GM19468 (cell line): Measurements from ENCODE around the gene CUBN.
"Not testable (repeated sequence)": the region's sequence is repeated elsewhere in the genome, so short reads cannot be mapped to it uniquely, and the experiment has no call there.

Experiments used
- ATAC-seq: cut with Tn5 transposase; IDR thresholded peaks from one replicate; pipeline ENCODE4 v1.9.1; 2021; ENCODE audit warnings: mild to moderate bottlenecking, moderate library complexity, moderate number of reproducible peaks; ENCODE audit not compliant: unreplicated experiment; ENCODE audit errors: extremely low read depth

The CUBN gene

DNA sequence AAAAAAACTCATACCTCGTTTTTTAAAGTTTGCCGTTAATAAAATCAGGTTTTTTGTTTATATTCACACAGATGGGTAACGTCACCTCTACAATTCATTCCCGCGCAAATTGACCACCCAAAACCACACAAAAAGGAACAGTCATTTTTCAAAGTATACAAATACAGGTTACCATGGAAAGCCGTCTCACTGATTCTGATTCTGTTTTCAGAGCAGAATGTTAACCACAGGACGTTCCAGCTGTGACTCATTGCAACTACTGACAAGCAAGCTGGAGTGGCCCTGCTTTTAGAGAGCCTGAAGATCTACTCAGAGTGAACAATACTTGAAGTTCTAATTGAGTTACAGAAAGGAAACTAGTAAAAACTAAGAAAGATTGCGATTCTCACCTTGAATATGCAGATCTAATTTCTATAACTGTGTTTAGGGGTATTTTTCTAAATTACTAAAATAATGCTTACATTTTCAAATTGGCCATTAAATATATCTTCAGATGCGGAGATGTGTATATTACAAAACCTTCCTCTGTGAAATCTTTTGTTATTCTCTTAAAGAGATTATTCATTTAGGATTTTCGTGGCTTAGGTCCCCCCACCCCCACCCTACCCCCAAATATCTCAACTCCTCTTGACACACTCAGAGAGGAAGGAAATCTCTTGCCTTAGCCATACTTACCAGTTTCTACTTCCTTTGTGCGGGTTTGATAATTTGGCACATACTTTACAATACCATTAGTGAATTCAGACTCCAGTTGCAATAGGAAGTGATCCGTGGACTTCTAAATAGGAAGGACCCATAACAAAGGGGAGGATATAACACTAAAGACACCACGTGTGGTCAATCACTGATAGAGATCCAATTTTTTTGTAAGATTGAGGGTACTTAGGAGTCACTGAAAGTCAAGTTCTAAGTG, 106.0 kb downstream of the CUBN start:
- peak; percentile 92 for ATAC-seq

DNA sequence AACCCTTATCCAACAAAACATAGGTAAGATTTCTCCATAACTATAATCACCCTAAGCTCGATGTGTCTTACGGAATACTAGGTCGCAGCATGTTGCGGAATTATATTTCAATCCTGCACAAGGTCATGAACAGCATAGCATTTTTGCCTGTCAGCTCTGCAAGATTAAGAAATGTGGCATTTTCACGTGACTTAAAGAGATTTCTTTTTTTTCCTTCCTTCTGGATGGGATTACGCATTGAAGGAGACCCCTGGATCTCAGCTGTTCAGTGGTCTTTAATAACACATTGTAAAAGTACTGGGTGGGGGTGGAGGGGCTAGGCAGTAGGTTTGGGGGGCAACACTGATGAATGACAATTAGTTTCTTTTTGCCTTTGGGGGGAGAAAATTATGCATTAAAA, 106.7 kb downstream of the CUBN start:
- no peak for ATAC-seq

DNA sequence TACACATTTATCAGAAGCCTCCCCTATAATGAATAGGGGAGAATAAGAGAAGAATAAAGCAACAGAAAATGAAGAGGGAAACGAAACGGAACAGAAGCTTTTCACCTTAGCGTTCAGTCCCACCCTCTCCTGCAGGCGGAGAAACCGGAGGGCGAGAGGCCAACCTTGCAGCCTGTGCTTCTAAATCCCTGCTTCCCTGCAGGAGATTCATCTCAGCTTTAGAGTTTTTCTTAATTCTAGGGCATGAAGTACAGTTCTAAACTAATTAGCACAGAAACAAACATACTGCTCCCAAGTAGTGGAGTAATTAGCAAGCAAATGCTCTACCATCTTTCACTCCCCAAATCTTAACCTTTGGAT, 107.2 kb downstream of the CUBN start:
- ATAC-seq, result no peak

DNA sequence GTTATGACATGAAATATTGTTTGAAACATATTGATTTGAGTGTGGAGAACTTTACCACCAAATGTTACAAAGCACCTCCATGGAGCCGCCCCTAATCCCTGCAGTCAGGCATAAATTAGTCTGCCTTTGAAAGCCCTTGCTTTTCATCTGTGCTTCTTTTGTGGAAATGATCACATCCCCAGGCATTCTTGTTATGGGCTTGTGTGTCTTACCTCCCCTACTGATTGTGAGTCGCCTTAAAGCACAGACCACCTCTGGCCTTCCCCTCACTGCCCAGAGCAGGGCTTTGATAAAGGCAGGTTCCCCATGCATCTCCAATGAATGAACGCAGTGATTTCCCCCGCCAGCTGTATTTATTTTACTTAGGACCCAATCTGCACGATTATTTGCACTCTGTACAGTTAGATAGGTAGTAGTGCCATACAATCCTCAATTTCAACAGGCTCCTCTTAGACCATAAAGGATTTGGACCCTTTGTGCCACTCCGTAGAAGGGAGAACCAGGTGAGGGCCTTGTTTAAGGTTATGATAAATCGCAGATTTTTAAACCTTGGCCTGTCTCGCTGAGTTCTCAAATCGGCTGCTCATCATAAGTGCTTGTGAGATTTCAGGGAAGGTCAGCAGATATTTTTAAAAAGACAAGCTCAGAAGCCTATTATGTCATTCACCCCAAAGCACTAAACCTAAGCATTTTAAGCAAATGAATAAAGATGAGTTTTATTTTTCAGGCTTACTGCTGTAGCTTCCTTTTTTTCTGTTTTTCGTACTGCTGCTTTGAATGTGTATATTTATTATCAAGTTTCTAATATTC, 107.8 kb downstream of the CUBN start:
- no peak for ATAC-seq

DNA sequence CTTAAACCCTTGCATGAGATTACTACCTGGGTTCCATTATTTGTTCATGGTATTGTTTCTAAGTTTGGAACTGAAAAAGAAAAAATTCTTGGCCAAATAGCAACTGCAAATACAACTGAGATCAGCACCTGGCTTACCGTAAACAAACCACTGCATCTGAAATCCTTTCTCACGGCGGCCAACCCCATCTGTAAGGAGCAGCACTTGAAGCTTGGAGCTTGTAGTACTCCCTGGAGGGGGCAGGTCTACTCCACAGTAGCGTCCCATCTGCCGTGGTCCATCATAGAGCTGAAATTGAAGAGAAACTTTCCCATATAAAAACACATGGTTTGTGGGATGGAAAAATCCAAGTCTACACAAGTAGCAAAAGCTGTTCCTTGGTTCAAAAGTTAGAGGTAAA, 109.9 kb downstream of the CUBN start:
- ATAC-seq, result no peak

DNA sequence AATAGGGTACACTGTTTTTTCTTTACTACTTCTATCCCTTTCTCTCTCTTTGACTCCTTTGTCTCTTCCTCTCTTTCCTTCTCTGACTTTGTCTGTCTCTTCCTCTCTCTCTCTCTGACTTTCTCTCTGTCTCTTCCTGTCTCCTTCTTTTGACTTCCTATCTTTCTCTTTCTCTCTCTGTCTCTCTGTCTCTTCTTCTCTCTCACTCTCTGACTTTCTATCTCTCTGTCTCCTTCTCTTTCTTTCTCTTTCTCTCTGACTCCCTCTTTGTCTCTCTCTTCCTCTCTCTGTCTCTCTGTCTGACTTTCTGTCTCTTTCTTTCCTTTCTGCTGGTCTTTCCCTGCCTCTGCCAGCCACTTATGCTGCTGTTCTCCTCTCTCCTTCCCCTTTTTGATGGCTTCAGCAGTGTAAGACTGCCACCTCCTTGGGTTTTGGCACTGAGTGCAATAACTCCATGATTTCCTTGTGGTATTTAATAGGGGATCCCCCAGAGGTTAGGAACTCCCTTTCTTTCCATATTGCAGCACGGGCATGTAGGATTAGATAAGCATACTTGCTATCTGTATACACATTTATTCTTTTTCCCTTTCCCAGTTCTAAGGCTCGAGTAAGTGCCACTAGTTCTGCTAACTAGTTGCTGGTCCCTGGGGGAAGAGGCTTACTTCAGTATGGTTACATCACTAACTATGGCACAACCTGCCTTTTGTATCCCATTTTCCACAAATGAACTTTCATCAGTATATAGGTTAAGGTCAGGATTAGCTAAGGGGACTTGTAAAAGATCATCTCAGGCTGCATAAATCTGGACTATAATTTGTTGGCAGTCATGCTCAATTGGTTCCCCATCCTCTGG, 116.3 kb downstream of the CUBN start:
- not testable (repeated sequence) for ATAC-seq

DNA sequence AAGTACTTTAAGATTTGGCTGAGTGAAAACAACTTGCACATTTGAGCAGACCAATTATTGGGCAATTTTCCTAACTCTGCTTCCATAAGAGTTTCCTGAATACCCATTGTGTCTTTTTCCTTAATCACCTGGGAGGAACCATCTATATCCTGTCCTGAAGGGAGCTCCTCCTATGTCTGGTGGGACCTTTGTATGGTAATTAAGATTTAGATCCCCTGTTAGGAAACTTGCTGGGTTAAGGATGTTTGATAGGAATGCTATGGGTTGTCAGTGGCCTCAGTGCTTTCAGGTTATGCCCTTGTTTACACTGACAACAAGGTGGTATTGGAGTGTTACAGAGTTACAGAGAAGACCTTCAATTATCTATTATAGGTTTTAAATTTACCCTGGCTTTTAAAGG, 116.9 kb downstream of the CUBN start:
- ATAC-seq, result not testable (repeated sequence)

DNA sequence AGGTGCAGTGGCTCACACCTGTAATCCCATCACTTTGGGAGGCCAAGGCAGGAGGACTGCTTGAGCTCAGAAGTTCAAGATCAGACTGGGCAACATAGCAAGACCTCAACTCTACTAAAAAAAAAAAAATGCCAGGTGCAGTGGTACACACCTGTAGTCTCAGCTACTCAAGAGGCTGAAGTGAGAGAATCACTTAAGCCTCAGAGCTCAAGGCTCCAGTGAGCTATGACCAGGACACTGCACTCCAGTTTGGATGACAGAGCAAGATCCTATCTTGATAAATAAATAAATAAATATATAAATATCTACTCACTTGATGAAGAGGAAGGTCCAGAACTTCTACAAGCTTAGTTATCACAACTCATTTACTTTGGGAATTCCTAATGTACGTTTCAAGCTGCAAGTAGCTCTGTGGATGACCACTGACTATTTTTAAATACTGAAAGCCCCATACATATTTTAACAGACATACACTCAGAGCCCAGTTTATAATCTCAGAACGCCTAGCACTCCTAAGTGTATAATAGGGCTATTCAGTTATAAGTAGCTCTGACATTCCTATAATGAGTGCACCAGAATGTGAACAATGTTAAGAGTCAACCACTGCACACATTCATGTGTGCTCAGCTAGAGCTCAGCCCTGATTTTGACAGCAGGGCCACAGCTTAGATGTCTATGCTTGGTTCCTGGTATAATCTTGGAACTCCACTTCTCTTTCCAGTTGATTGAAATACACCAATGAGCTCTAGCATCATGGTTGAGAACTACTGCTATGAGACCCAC, 119.1 kb downstream of the CUBN start:
- ATAC-seq, result no peak

DNA sequence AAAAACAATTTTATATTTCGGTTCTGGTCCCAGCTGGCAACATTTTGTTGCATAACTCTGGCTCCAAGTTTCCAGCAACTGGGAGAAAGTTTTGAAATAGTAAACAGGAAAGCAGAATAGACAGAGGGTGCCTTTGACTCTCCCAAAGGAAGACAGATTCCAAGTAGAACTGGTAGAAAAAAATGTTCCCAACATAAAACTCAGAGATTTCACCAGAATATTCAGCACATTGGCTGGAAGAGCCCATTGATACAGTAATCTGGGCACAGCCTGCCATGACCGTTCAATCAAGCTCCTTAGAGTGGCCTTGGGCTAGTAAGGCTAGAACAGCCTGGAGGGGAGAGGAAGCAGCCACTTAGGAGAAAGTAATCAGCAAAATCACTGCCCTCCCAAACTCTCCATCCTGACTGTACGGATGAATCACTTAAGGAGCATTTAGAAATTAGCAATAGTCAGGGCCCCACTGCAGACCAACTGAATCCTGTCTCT, 120.4 kb downstream of the CUBN start:
- ATAC-seq, result no peak

DNA sequence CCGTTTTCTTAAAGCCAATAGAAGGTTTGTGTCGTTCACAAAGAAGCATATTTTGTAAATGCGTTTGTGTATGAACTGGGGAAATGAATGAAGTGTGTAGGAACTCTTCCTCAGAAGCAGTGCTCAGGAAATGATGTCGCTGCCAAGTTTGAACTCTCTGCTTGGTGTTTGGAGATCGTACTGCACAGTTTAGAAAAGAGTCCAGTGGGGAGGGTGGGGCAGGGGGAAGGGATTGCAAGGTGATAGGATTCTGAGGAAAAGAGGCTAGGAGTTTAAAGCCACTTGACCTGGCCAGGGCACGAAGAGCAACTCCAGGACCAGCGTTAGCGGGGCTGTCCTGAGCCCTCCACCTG, 122.2 kb downstream of the CUBN start:
- ATAC-seq, result no peak

DNA sequence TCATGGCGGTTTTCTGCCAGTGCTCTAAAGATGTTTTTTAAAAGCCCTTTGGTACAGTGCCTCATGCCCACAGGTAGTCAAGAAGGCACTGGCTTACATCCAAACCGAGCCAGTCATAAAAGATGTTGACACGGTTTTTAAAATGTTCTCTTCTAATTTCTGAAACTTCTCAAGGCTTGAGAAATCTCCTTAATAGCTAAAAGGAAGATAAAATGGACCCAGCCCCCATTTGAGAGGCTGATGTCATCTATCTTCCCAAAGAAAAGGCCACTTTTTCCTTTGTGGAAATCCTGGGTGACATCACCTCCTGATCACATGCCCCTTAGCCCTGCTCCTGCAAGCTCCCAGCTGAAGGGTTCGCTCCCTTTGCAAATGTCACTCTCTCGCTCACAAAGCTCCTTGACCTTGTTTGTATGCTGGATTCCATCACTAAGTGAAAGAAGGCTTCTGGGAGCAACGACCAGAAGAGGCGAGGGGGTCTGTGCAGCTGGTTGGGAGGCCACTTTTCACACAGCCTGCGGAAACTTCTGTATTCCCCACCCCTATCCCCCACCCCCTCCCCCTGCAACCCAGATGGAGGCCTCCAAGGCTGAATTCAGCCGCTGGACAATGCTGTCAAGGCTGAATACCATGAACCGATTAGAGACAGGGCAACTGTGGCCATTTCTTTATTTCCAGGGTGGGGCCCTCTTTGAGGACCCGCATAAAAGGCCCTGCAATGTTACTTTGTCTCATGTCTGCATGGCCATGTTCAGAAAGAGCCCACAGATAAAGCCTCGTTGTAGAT, 122.8 kb downstream of the CUBN start:
- ATAC-seq, result no peak

DNA sequence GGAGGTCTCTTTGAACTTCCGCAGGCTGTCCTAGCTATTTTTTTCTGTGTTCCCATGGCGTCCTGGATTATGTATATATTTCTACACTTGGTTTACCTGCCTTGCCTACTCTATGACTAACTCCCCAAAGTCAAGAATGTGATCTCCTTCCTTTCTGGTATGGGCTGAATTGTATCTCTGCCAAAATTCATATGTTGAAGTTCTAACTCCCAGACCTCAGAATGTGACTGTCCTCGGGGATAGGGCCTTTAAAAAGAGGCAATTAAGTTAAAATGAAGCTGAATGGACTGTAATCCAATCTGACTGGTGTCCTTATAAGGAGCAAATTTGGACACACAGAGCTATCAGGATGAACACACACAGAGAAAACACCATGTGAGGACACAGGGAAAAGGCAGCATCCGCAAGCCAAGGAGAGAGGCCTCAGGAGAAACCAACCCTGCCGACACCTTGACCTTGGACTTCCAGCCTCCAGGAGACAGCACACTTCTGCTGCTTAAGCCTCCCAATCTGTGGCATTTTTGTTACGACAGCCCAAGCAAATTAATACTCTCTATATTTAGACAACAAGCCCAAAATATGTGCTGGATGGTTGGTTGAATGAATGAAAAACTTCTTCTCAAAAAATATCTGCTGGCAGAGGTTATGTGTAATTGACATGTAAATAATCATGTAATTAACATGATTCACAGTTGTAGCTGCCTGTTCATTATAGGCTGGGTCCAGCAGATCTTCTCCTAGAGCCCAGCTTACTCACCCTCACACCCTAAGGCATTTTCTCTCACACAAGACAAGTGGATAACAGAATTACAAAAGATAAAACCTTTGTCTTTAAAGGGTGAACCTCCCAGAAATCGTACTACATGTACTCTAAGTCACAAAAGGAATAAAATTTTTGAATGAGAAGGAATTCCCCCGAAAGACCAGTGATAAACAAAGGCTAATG, 123.7 kb downstream of the CUBN start:
- ATAC-seq, result no peak

DNA sequence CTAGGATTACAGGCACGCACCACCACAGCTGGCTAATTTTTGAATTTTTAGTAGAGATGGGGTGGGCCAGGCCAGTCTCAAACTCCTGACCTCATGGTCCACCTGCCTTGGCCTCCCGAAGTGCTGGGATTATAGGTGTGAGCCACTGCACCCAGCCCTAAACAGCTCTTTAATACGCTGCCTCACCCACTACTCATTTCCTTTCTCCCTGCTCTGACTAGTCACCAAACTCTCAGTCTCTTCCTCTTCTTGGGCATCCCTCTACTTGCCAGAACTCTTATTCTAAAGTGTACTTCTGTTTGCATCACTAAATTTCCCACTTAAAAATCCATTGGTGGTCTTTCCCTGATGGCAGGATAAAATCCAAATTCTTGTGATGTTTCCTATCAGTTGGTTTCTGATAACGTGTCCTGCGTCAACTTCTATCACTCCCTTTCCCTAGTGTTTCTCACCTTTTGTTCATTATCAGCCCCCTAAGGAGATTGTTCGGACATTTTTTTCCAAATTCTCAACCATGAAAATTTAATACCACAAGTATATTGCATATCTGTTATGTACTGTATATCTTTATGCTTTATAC, 124.7 kb downstream of the CUBN start:
- no peak for ATAC-seq

DNA sequence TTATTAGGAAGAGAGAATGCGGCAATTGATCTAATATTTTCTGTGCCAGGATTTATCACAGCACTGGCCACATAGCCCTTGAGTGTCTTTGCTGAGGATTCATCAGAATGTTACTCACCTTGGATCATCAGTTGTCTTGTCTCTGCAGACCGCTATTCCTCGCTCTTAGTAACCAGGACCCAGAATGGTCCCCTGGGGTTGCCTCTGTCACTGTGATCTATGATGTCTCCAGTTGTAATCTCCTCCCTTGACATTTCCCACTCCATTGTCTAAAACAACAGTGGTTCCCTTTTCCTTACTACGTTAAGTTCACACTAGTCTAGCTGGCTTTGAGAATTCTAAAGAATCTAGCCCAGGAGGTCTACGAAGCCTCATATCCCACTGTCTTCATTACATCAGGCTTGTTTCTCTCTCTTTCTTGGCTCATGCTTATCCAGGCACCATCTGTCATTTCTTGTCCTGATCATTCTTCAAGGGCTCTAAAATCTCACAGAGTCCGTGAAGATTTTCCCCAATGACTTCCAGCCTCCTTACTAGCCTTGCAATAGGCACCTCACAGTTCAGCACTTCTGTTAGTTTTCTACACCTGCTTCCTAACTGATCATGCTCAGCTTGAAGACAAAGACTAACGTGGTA, 125.8 kb downstream of the CUBN start:
- ATAC-seq, result no peak

DNA sequence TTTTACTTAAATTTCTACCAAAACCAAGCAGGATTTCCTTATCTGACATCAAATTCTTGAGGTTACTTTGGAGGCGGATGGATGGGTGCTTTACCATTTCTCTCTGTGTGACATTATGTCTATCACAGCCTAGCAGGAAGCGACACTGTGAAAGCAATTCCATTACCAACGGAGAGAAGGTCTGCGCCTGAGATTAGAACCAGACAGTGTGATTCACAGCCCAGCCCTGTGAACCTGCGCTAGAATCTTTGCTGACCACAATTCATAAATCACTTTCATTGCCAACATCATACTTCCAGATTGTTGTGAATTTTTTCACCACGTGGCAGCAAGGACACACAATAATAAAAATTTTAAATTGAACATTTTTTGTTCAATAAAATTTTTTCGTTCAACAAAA, 126.5 kb downstream of the CUBN start:
- ATAC-seq, result no peak

DNA sequence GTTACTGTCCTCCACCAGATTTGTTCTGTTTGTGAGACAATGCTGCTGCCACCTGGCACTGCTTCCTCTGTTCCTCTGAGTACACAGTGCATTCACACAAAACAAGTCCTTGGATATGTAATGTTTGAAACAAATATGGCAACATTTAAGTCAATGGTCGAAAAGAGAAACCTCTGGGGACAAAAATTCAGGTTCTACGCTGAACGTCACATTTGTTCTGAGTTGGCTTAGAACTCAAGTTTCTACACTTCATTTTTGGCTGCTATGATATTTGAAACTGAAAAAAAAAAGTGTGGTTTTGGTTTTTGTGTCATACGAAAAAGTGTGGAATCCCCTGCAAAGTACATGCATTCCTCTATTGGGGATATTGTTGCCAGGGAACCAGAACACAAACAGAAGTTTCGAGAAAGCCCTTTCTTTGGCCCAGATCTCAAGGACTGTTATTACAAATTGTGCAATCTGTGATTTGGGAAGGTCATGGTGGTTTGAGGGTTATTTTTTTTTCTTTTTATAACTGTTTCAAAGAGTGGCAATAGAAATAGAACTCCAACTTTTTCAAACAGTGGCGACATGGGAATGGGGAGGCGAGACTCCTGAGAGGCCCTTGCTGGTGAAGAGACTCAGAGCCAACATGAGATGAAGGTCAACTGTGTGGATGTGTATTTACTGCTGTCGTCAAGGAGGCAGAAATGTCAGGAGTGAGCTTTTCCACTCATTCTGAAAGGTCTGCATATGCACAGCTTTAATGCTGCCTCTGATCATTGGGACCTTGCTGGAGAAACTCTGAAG, 127.5 kb downstream of the CUBN start:
- ATAC-seq, result no peak
